ENCODE measurements around the gene DNAJB11. TPM values are rescaled to one million over a fixed set of nuclear protein-coding genes. Genes with fewer than 3 reads are reported as not detected.
"Not testable (repeated sequence)": the region's sequence is repeated elsewhere in the genome, so short reads cannot be mapped to it uniquely, and the experiment has no call there.

Gene DNAJB11
- total RNA-seq (2014; rRNA removed; shearing (Covaris generic)), result 63.5 and 71.3 TPM in 2 replicates

- DNase-seq (ENCODE audit: low spot score), result peak; percentile 99
Measured at GRCh38 chr3:186570096-186570940, at the start of gene DNAJB11. TSS of gene DNAJB11 (plus strand) at chr3:186570720. CDS start at chr3:186570898, 178 bp downstream.

GRCh38 chr3:186520957-186521842 lies 49.3 kb upstream of the DNAJB11 start:
- DNase-seq (ENCODE audit: low spot score), result no peak

GRCh38 chr3:186523022-186523421 lies 47.5 kb upstream of the DNAJB11 start:
- no peak for DNase-seq (ENCODE audit: low spot score)

- DNase-seq (ENCODE audit: low spot score), result no peak
Measured at GRCh38 chr3:186523434-186523833, 47.1 kb upstream of the DNAJB11 start.

- no peak for DNase-seq (ENCODE audit: low spot score)
Measured at GRCh38 chr3:186524616-186525015, 45.9 kb upstream of the DNAJB11 start.

- no peak for DNase-seq (ENCODE audit: low spot score)
Measured at GRCh38 chr3:186525369-186526255, 44.9 kb upstream of the DNAJB11 start.

- DNase-seq (ENCODE audit: low spot score), result no peak
Measured at GRCh38 chr3:186526256-186526606, 44.3 kb upstream of the DNAJB11 start.

GRCh38 chr3:186529201-186529999 lies 41.1 kb upstream of the DNAJB11 start:
- no peak for DNase-seq (ENCODE audit: low spot score)

GRCh38 chr3:186530415-186530814 lies 40.1 kb upstream of the DNAJB11 start:
- DNase-seq (ENCODE audit: low spot score), result no peak

- not testable (repeated sequence) for DNase-seq (ENCODE audit: low spot score)
Measured at GRCh38 chr3:186531694-186532093, 38.8 kb upstream of the DNAJB11 start.

GRCh38 chr3:186532598-186533072 lies 37.9 kb upstream of the DNAJB11 start:
- no peak for DNase-seq (ENCODE audit: low spot score)

- no peak for DNase-seq (ENCODE audit: low spot score)
Measured at GRCh38 chr3:186534113-186534669, 36.3 kb upstream of the DNAJB11 start.

GRCh38 chr3:186536883-186537844 lies 33.4 kb upstream of the DNAJB11 start:
- DNase-seq (ENCODE audit: low spot score), result no peak

GRCh38 chr3:186538779-186539178 lies 31.7 kb upstream of the DNAJB11 start:
- DNase-seq (ENCODE audit: low spot score), result no peak

- peak; percentile 92 for DNase-seq (ENCODE audit: low spot score)
Measured at GRCh38 chr3:186540221-186540834, 30.2 kb upstream of the DNAJB11 start.

- DNase-seq (ENCODE audit: low spot score), result no peak
Measured at GRCh38 chr3:186540835-186541226, 29.7 kb upstream of the DNAJB11 start.

- DNase-seq (ENCODE audit: low spot score), result no peak
Measured at GRCh38 chr3:186544281-186544680, 26.2 kb upstream of the DNAJB11 start, which contains the start of gene CRYGS. TSS of gene CRYGS (minus strand) at chr3:186544380. CDS start at chr3:186544326, 54 bp downstream.

- DNase-seq (ENCODE audit: low spot score), result no peak
Measured at GRCh38 chr3:186549497-186549896, 21.0 kb upstream of the DNAJB11 start.

All from HT-29 (cell line).